DND-41 (cell line): Measurements from ENCODE around the gene TSPAN14.

Source experiments
- ATAC-seq: fragments of 200-7000 bp; cut with Tn5 transposase; 3 replicates; pipeline ENCODE4 v1.9.1; 2021; ENCODE audit warnings: low read depth; ENCODE audit not compliant: insufficient read depth
- DNase-seq: peaks from one replicate; pipeline ENCODE4 v3.0.0-alpha.2; 2020
- H2AFZ ChIP-seq: 2 replicates; pipeline ENCODE4 v1.6.0; 2012; ENCODE audit warnings: low read depth, low read length
- H3K27ac ChIP-seq: 2 replicates; pipeline ENCODE4 v1.5.1; 2012; ENCODE audit warnings: low read length, inconsistent platforms
- H3K27me3 ChIP-seq: fragments of 200-600 bp; sonication (generic); 2 replicates; pipeline ENCODE4 v1.6.0; 2012; ENCODE audit warnings: low read length, mild to moderate bottlenecking, inconsistent platforms; ENCODE audit not compliant: insufficient read depth, poor library complexity
- H3K36me3 ChIP-seq: 2 replicates; pipeline ENCODE4 v1.5.1; 2012; ENCODE audit warnings: low read length, inconsistent platforms; ENCODE audit not compliant: insufficient read depth
- H3K4me1 ChIP-seq: 2 replicates; pipeline ENCODE4 v1.5.1; 2012; ENCODE audit warnings: mild to moderate bottlenecking, low read length; ENCODE audit not compliant: insufficient read depth
- H3K4me2 ChIP-seq: 2 replicates; pipeline ENCODE4 v1.6.0; 2012; ENCODE audit warnings: mild to moderate bottlenecking, moderate library complexity, low read length, inconsistent platforms; ENCODE audit not compliant: insufficient read depth
- H3K4me3 ChIP-seq, 2 experiments: fragments of 200-600 bp in 1 of 2; shearing (Covaris generic) in 1 of 2; 2 replicates each; pipeline ENCODE4 v1.5.1; 2012 to 2016; ENCODE audit warnings: inconsistent platforms in 2 of 2, low read length in 2 of 2, mild to moderate bottlenecking in 2 of 2, low read depth in 1 of 2, moderate library complexity in 1 of 2
- H3K79me2 ChIP-seq: 2 replicates; pipeline ENCODE4 v1.6.0; 2012; ENCODE audit warnings: low read length, inconsistent platforms; ENCODE audit not compliant: insufficient read depth
- H3K9ac ChIP-seq: 2 replicates; pipeline ENCODE4 v1.6.0; 2012; ENCODE audit warnings: low read depth, mild to moderate bottlenecking, inconsistent platforms, low read length, moderate library complexity
- H3K9me3 ChIP-seq: 2 replicates; pipeline ENCODE4 v1.5.1; 2012; ENCODE audit warnings: low read length, moderate library complexity, mild to moderate bottlenecking, inconsistent platforms; ENCODE audit not compliant: insufficient read depth, severe bottlenecking
- H4K20me1 ChIP-seq: 2 replicates; pipeline ENCODE4 v1.6.0; 2012; ENCODE audit warnings: low read length; ENCODE audit not compliant: insufficient read depth
- EZH2 ChIP-seq: IDR thresholded peaks from 3 replicates; pipeline ENCODE4 v1.6.1; 2012; ENCODE audit warnings: borderline replicate concordance, low read depth, mild to moderate bottlenecking, moderate library complexity, low read length, inconsistent platforms; ENCODE audit not compliant: severe bottlenecking
- TF ChIP-seq, protein P1 (sequence below): IDR thresholded peaks from 2 replicates; pipeline ENCODE4 v1.5.1; 2012; ENCODE audit warnings: borderline replicate concordance, low read length, moderate library complexity, mild to moderate bottlenecking; ENCODE audit not compliant: poor library complexity, severe bottlenecking; ENCODE audit errors: extremely low read depth

TSPAN14 gene

GRCh38 chr10:80523773-80524172 lies 69.7 kb downstream of the TSPAN14 start:
- no peaks in the 10 kb centered on the region; the same call in 1 of the 2 replicates for H4K20me1 ChIP-seq
- H3K79me2 ChIP-seq: no peaks in the 10 kb centered on the region
- no peaks in the 10 kb centered on the region for H3K4me1 ChIP-seq
- DNase-seq (no peak), ATAC-seq (no peak)
- no peak overlapping the region for H2AFZ ChIP-seq
- no peaks in the 10 kb centered on the region; the same call in 1 of the 2 replicates for H3K36me3 ChIP-seq
- no peaks in the 10 kb centered on the region for H3K9me3 ChIP-seq
- no peaks in the 10 kb centered on the region for H3K27me3 ChIP-seq
- no peak overlapping the region for H3K27ac ChIP-seq
- H3K9ac ChIP-seq: no peak overlapping the region
- TF ChIP-seq EZH2: no peak
- TF ChIP-seq, protein P1, sequence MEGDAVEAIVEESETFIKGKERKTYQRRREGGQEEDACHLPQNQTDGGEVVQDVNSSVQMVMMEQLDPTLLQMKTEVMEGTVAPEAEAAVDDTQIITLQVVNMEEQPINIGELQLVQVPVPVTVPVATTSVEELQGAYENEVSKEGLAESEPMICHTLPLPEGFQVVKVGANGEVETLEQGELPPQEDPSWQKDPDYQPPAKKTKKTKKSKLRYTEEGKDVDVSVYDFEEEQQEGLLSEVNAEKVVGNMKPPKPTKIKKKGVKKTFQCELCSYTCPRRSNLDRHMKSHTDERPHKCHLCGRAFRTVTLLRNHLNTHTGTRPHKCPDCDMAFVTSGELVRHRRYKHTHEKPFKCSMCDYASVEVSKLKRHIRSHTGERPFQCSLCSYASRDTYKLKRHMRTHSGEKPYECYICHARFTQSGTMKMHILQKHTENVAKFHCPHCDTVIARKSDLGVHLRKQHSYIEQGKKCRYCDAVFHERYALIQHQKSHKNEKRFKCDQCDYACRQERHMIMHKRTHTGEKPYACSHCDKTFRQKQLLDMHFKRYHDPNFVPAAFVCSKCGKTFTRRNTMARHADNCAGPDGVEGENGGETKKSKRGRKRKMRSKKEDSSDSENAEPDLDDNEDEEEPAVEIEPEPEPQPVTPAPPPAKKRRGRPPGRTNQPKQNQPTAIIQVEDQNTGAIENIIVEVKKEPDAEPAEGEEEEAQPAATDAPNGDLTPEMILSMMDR: no peak
- no peak overlapping the region for H3K4me2 ChIP-seq
- H3K4me3 ChIP-seq: no peak overlapping the region

GRCh38 chr10:80524190-80524909 lies 70.2 kb downstream of the TSPAN14 start:
- Histone ChIP-seq H3K9ac (no peak overlapping the region), H3K9me3 (no peaks in the 10 kb centered on the region), H3K4me2 (no peak overlapping the region), H3K4me1 (no peaks in the 10 kb centered on the region), H3K27me3 (no peaks in the 10 kb centered on the region), H3K27ac (no peak overlapping the region), H4K20me1 (no peaks in the 10 kb centered on the region; the same call in 1 of the 2 replicates), H2AFZ (no peak overlapping the region), H3K79me2 (no peaks in the 10 kb centered on the region), H3K4me3 (no peak overlapping the region), H3K36me3 (no peaks in the 10 kb centered on the region; the same call in 1 of the 2 replicates)
- TF ChIP-seq, protein P1: no peak
- no peak for TF ChIP-seq EZH2
- DNase-seq (no peak), ATAC-seq (no peak; the same call in 2 of the 3 replicates)

DNA sequence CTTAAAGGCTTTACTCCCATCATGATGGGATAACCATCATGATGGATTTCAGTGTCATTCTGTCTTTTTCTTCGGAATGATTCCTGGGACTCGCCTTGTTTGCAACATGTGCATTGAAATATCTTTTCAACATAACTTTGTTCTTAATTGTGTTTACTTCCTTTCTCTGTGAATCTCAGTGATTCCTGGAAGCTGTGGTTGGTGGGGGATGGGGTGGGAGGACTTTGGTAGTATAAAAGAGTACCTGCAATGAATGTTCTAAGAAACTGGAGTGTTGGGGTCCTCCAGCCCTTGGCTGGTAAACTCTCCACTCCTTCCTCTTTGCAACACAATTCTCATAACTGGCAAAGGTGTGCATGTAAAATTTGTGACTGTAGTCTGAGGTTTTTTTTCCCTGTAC lies 72.1 kb downstream of the TSPAN14 start:
- H3K4me2 ChIP-seq: no peak overlapping the region
- H4K20me1 ChIP-seq: no peaks in the 10 kb centered on the region; the same call in 1 of the 2 replicates
- no peak overlapping the region for H3K27ac ChIP-seq
- H3K27me3 ChIP-seq: no peaks in the 10 kb centered on the region
- no peaks in the 10 kb centered on the region for H3K79me2 ChIP-seq
- ATAC-seq (no peak), DNase-seq (no peak)
- H3K9ac ChIP-seq: no peak overlapping the region
- no peaks in the 10 kb centered on the region for H3K9me3 ChIP-seq
- no peak overlapping the region for H3K4me3 ChIP-seq
- no peaks in the 10 kb centered on the region for H3K4me1 ChIP-seq
- TF ChIP-seq, protein P1: no peak
- TF ChIP-seq EZH2: no peak
- H2AFZ ChIP-seq: no peak overlapping the region
- H3K36me3 ChIP-seq: no peaks in the 10 kb centered on the region
